Esophagus (tissue), 2 donors: ENCODE results near the gene WDPCP. TPM values are rescaled to one million over a fixed set of nuclear protein-coding genes. Genes with fewer than 3 reads are reported as not detected.
"Not testable (repeated sequence)": the region's sequence is repeated elsewhere in the genome, so short reads cannot be mapped to it uniquely, and the experiment has no call there.

Source experiments
- H3K27ac ChIP-seq, 2 donors: one replicate each; pipeline ENCODE4 v1.5.1; 2013; ENCODE audit warnings: low read depth in 2 of 2, mild to moderate bottlenecking in 2 of 2, inconsistent platforms in 1 of 2, low read length in 1 of 2, moderate library complexity in 1 of 2
- H3K27me3 ChIP-seq, 2 donors: one replicate each; pipeline ENCODE4 v1.6.1; 2013; ENCODE audit warnings: low read length in 2 of 2, control low read depth in 1 of 2, mild to moderate bottlenecking in 1 of 2; ENCODE audit not compliant: insufficient read depth in 2 of 2, control insufficient read depth in 1 of 2
- H3K36me3 ChIP-seq, 2 donors: one replicate each; pipeline ENCODE4 v1.6.1; 2013; ENCODE audit warnings: low read length in 1 of 2; ENCODE audit not compliant: control insufficient read depth in 2 of 2, insufficient read depth in 2 of 2
- H3K4me1 ChIP-seq, 2 donors: one replicate each; pipeline ENCODE4 v1.6.1; 2013; ENCODE audit warnings: low read length in 1 of 2; ENCODE audit not compliant: control insufficient read depth in 2 of 2, insufficient read depth in 2 of 2
- H3K4me3 ChIP-seq, 2 donors: one replicate each; pipeline ENCODE4 v1.5.1; 2013; ENCODE audit warnings: low read length in 2 of 2, mild to moderate bottlenecking in 2 of 2, low read depth in 1 of 2, moderate library complexity in 1 of 2
- H3K9me3 ChIP-seq, 2 donors: one replicate each; pipeline ENCODE4 v1.6.1; 2013; ENCODE audit warnings: mild to moderate bottlenecking in 2 of 2, low read depth in 1 of 2, low read length in 1 of 2, moderate library complexity in 1 of 2; ENCODE audit not compliant: control insufficient read depth in 2 of 2, insufficient read depth in 1 of 2
- WGBS, 2 donors: extraction: QIAGEN DNeasy Blood & Tissue Kit; methylation state at CpG; one replicate each; pipeline ENCODE4 v1.1.7; 2013; 5-methylcytosine and 5-hydroxymethylcytosine counted together
- polyA plus RNA-seq, 2 donors: library from polyadenylated mRNA; stranded (reverse); fragments of 200-250 nt; gene quantifications; one replicate each; pipeline ENCODE4 v1.2.3, GENCODE V29; 2013
- donor health status: healthy with polysubstance abuse.
- donor health status: Bipolar disorder and iron deficiency.

WDPCP gene
- polyA plus RNA-seq, 2 donors, result 0.81 to 0.94 TPM

DNA sequence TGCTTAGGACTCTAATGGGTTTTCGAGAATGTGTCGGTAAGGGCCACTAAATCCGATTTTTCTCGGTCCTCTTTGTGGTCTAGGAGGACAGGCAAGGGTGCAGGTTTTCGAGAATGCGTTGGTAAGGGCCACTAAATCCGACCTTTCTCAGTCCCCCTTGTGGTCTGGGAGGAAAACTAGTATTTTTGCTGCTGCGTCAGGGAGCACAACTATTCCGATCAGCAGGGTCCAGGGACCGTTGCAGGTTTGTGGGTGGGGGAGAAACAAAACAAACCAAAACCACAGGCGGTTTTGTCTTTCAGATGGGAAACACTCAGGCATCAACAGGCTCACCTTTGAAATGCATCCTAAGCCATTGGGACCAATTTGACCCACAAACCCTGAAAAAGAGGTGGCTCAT lies 264.6 kb downstream of the WDPCP start:
- not testable (repeated sequence) for H3K27ac ChIP-seq, H3K36me3 ChIP-seq, H3K9me3 ChIP-seq, H3K4me1 ChIP-seq, H3K27me3 ChIP-seq, H3K4me3 ChIP-seq
- whole genome bisulfite sequencing, 2 donors, result 84 to 85% methylated on average over 11 of the region's 11 CpGs

DNA sequence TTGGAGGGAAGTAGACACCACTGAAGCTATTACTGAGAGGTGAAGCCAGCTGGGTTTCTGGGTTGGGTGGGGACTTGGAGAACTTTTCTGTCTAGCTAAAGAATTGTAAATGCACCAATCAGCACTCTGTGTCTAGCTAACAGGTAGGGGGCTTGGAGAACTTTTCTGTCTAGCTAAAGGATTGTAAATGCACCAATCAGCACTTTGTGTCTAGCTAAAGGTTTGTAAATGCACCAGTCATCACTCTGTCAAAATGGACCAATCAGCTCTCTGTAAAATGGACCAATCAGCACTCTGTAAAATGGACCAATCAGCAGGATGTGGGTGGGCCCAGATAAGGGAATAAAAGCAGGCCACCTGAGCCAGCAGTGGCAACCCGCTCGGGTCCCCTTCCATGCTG lies 266.3 kb downstream of the WDPCP start:
- not testable (repeated sequence) for H3K27me3 ChIP-seq

DNA sequence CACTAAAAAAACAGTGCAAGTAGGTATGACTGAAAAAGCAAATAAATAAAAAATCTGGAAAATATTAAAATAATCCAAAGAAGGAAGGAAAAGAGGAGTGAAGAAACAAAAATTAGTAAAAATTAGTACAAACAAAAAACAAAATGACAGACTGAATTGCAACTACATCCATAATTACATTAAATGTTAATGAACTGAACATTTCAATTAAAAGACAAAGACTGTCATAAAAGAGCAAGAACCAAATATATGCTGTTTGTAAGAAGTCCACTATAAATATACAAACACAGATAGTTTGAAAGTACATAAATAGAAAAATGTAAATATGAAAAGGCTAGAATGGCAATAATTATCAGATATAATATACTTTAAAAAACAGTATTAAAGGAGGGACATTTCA lies 267.6 kb downstream of the WDPCP start:
- H3K4me1 ChIP-seq, result no peaks in the 10 kb centered on the region
- H3K9me3 ChIP-seq, result no peaks in the 10 kb centered on the region
- no peaks in the 10 kb centered on the region for H3K36me3 ChIP-seq
- no peaks in the 10 kb centered on the region for H3K27me3 ChIP-seq
- H3K4me3 ChIP-seq, result no peak overlapping the region
- H3K27ac ChIP-seq, result no peak overlapping the region

More for the DNA sequence above, 266.3 kb downstream of the WDPCP start:
- not testable (repeated sequence) for H3K36me3 ChIP-seq, H3K4me3 ChIP-seq, H3K27ac ChIP-seq, H3K9me3 ChIP-seq, H3K4me1 ChIP-seq
- 95% methylated on average over 2 of the region's 2 CpGs for WGBS, 2 donors

DNA sequence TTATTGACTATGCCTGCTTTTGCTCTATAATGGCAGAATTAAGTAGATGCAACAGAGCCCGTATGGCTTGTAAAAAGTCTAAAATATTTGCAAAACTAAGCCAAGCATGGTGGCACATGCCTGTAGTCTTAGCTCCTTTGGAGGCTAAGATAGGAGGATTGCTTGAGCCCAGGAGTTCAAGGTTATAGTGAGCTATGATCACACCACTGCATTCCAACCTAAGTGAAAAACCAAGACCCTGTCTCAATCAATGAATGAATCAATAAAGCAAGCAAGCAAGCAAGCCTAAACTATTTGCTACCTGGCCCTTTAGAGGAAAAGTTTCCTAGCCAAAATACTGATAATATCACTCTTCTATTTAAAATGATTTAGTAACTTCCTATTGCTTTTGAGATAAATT lies 277.7 kb downstream of the WDPCP start:
- Histone ChIP-seq H3K36me3 (no peaks in the 10 kb centered on the region), H3K27me3 (no peaks in the 10 kb centered on the region), H3K9me3 (no peaks in the 10 kb centered on the region), H3K4me3 (no peak overlapping the region), H3K27ac (no peak overlapping the region), H3K4me1 (no peaks in the 10 kb centered on the region)
- WGBS, 2 donors, result 79 to 87% methylated on average over 1 of the region's 1 CpG

DNA sequence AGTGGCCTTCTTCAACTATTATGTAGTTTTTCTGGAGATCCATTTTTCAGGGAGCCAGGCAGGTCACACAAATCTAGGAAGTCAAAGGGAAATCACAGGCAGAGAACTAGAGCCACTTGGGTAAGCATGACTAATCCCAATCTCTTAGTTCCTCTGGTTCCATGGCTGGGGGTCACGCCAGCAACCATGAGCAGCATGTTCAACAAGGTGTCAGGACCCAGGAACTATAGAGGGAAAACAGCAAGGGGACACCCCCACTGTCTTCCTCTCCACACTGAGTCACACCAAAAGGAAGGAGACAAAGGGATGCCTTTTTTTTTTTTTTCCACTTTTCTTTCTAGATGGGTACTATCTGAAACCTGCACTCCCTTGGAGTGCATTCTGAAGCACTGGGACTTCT lies 286.8 kb downstream of the WDPCP start:
- Histone ChIP-seq H3K4me3 (no peak overlapping the region), H3K4me1 (no peaks in the 10 kb centered on the region), H3K27ac (no peak overlapping the region), H3K9me3 (peaks cover 0 to 23% of the 10 kb centered on the region in 2 donors), H3K36me3 (peaks cover 0 to 4% of the 10 kb centered on the region in 2 donors), H3K27me3 (no peaks in the 10 kb centered on the region)
- WGBS, 2 donors, result 91 to 95% methylated on average over 1 of the region's 1 CpG

DNA sequence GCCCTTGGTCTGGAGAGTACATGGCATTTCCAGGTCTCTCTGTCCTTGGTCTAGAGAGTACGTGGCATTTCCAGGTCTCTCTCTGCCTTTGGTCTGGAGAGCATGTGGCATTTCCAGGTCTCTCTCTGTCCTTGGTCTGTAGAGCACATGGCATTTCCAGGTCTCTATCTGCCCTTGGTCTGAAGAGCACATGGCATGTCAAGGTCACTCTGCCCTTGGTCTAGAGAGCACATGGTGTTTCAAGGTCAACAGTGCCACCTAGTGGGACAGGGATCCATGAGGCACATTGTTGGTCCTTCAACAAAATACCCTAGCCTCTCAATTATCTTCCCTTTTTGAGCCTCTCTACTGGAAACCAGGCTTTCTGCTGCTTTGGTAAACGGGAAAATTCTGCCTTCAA lies 287.4 kb downstream of the WDPCP start:
- Histone ChIP-seq H3K4me1 (no peaks in the 10 kb centered on the region), H3K36me3 (peaks cover 0 to 4% of the 10 kb centered on the region in 2 donors), H3K27ac (no peak overlapping the region), H3K27me3 (no peaks in the 10 kb centered on the region), H3K9me3 (peaks cover 0 to 23% of the 10 kb centered on the region in 2 donors), H3K4me3 (no peak overlapping the region)
- WGBS, 2 donors, result 92 to 95% methylated on average over 2 of the region's 2 CpGs

GRCh38 chr2:63287956-63288355 lies 300.3 kb downstream of the WDPCP start:
- WGBS, 2 donors, result 92 to 96% methylated on average over 1 of the region's 1 CpG
- Histone ChIP-seq H3K9me3 (peaks cover 0 to 5% of the 10 kb centered on the region in 2 donors), H3K36me3 (no peaks in the 10 kb centered on the region), H3K27me3 (no peaks in the 10 kb centered on the region), H3K4me3 (no peak overlapping the region), H3K27ac (no peak overlapping the region), H3K4me1 (no peaks in the 10 kb centered on the region)

DNA sequence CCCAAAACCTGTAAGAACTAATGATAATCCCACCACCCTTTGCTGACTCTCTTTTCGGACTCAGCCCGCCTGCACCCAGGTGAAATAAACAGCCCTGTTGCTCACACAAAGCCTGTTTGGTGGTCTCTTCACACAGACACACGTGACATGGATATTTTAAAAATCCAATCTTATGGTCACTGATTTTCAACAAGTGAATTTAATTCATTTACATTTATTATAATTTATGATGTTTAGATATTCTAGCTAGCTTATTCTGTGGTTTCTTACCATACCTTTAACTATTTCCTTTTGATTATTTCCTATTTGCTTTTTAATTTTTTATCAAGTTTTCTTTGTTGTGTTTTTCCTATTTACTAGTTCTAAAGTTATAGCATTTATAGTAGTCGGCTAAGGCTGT lies 301.8 kb downstream of the WDPCP start:
- WGBS, 2 donors, result 90 to 95% methylated on average over 4 of the region's 4 CpGs
- H3K9me3 ChIP-seq, result not testable (repeated sequence)

DNA sequence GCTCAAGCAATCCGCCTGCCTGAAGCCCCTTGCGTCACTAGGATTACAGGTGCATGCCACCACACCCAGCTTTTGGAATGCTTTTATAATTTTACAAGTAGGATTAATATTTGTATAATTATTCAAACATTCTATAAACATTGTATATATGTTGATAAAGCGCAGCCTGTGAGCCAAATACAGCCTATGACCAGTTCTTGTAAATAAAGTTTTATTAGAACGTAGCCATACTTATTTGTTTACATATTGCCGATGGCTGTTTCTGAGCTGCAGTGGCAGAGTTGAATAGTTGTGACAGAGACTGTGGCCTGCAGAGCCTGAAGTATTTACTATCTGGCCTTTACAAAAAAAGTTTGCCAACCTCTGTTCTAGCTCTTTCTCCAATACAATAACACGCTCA lies 305.0 kb downstream of the WDPCP start:
- no peak overlapping the region for H3K4me3 ChIP-seq
- no peaks in the 10 kb centered on the region for H3K27me3 ChIP-seq
- 85 to 90% methylated on average over 6 of the region's 6 CpGs for WGBS, 2 donors
- no peak overlapping the region for H3K27ac ChIP-seq
- H3K4me1 ChIP-seq, result no peaks in the 10 kb centered on the region
- H3K9me3 ChIP-seq, result peaks cover 0 to 2% of the 10 kb centered on the region in 2 donors
- no peaks in the 10 kb centered on the region for H3K36me3 ChIP-seq

More for the DNA sequence above, 301.8 kb downstream of the WDPCP start:
- H3K27me3 ChIP-seq, H3K4me1 ChIP-seq, H3K36me3 ChIP-seq, H3K27ac ChIP-seq, H3K4me3 ChIP-seq: not testable (repeated sequence)

- no peak overlapping the region for H3K4me3 ChIP-seq
- H3K36me3 ChIP-seq, result no peaks in the 10 kb centered on the region
- H3K27ac ChIP-seq, result no peak overlapping the region
- 91 to 97% methylated on average over 4 of the region's 4 CpGs for WGBS, 2 donors
- peaks cover 5 to 10% of the 10 kb centered on the region in 2 donors for H3K9me3 ChIP-seq
- H3K27me3 ChIP-seq, result no peaks in the 10 kb centered on the region
- H3K4me1 ChIP-seq, result no peaks in the 10 kb centered on the region
These were observed 315.7 kb downstream of the WDPCP start for GRCh38 chr2:63272560-63272959.
